Inflammatory macrophage (primary cell): ENCODE measurements around the gene CELSR1.

Source experiments
- DNase-seq, 2 donors: peaks; one replicate each; pipeline ENCODE4 v3.0.0-alpha.2; 2020 to 2022

CELSR1 gene

DNA sequence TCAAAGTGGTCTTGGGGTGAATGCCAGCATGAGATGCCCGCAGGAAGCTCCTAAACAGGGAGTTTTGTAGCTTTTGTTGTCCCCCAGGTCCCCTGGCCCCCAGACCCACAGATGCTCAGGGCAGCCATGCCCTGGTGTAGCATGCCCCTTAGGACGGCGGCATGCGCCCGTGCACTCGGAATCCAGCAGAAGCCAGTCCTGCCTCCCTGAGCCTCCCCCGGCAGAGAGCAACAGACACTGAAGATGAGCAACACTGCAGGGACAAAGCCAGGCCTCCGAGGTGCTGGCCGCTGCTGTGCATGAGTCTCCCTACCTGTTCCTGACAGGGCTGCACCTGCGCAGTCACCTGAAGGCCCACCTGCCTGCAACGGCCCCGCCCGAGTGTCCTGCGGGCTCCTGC, 142.8 kb downstream of the CELSR1 start:
- no peak for DNase-seq

DNA sequence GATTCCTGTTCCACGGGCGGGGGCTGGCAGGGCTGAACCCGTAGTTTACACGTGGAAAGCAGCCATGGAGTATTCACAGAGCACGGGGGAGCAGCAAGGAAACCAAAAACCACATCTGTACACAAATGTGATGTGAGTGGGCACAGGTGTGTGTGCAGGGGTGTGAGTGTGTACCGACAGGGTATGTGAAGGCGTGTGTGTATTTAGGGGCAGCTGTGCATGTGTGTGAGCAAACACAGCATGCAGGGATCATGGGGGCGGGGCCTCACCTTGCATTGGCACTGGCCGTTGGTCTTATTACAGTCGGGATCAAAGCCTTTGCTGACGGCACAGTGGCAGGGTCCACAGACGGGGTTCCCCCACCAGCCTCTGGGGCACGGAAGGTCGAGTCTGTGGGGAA, 143.5 kb downstream of the CELSR1 start:
- no peak for DNase-seq

DNA sequence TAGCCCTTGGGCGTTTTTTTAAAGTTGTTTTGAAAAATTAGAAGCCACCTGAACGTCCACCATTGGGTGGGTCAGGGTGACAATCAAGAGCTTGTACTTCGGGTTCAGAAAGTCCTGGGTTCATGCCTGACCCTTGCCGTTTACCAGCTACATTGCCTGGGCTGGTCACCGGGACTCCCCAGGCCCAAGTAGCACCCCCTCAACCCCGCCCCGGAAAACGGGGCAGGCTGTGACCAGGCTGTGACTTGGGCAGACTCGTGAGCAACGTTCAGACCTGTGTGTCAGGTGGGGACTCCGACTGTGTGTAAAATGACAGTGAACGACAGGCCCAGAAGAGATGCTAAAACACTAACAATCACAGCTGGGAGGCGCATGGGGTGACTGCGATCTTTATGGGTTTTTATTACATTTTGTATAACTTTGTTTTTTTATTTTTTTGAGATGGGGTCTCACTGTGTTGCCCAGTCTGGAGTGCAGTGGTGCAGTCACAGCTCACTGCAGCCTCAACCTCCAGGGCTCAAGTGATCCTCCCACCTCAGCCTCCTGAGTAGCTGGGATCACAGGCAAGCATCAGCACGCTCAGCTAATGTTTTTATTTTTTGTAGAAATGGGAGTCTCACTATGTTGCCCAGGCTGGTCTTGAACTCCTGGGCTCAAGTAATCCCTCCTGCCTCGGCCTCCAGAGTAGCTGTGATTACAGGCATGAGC, 145.1 kb downstream of the CELSR1 start:
- DNase-seq: no peak

DNA sequence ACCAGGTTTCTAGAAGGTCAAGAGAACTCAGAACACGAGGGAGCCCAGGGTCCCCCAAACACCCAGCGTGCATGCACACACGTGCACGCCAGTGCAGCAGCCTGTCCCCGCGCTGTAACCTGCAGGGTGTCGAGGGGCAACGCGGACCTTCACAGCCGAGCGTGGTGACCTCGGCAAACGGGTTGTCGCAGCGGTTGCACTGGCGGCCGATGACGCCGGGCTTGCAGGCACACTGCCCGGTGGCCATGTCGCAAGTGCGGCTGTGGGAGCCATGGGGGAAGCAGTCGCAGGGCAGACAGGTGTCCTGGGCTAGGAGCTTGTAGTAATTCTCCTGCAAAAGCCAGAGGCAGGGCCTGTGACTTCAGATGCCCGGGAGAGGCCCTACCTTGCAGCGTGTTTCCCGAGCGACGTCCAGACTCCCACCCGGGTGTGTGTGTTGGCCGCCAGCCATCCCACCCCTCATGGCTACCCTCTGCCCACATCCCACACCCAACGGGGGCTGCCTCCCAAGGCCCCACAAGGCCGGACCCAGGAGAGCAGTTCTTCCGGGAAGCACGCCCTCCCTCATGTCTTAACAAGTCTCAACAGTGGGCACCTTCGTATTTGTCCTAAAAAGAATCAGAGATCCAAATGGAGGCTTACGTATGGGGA, 145.8 kb downstream of the CELSR1 start:
- DNase-seq: no peak

DNA sequence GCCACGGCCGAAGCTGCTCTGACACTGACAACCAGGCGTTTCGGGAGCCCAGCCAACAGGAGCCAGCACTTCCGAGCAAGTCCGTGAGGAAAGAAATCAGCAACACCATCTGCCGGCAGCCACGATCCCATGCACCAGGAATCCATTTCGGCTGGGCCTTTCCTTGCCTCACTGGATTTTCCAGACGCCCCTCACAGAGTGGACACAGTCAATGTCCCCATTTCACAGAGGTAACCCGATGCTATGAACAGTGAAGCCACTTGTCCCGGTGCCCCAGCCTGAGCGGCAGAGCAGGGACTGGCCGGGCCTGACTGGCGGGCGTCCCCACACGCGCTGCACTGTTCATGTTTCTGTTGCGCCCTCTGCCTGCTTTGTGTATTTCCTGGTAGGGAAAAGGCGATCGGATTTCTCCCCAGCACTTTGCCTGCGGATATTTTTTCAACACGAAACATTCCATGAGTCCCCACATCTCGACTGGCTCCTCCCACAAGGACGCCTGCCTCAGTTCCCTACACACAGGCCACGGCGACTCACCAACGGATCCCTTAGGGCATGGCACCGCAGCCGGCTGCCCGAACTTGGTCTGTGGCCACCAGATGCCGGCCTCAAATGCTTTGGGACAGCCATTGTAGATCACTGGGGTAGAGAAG, 146.6 kb downstream of the CELSR1 start:
- DNase-seq: no peak

DNA sequence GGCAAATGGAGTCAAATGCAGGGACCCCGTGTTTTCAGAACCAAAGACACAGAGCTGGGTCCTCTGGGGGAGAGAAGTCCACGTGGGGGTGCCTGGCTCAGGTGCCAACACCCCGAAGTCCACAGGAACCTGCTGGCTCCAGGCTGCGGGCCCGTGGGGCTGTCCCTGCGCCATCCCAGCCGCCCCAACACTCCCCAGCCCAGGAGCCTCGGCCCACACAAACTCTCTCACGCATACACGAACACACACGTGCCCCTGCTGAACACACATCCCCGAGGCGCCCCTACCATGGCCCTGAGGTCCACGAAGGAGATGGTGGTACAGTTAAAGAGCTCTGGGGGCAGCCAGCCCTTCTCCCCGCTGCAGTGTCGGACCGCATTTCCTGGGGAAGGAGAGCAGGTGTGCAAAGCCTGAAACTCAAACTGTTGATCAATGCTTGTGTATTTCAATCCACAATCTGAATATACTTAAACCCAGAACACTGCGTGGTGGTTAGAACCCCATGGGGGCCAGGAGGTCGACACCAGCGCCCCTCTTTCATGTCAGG, 147.2 kb downstream of the CELSR1 start:
- no peak for DNase-seq

DNA sequence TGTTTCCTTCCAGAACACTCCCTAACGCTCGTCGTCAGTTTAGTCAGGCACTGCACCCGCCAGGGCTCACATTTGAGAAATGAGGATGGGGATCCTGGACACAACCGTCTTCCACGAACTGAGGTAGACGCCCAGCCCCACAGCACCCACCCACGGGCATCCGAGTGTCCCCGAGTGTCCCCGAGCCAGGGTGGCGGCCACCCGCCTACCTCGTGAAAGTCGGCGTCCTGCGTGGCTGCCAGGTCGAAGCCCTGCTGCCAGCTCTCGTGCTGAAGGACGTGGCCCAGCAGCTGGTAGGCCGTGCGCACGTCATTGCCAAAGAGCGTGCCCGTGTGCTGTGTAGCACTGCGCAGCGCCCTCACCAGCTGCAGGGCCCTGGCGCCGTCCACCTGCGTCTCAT, 148.3 kb downstream of the CELSR1 start:
- no peak for DNase-seq

DNA sequence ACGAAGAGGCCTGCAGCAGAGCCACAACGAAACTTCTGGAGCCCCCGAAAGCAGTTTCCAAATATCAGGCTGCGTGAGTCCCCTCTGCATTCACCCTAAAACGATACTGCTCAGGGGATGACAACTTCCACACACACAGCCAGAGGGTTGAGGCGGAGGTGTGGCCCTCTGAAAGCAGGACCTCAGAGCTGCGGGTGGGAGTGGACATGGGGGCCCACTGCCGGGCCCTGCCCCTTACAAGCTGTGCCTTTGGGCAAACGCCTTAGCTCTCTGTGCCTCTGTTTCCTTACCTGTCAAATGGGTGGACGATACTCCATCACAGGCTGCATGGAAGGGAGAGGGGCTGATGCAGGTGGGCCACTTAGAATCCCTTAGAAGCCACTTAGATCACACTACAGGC, 148.8 kb downstream of the CELSR1 start:
- no peak for DNase-seq

DNA sequence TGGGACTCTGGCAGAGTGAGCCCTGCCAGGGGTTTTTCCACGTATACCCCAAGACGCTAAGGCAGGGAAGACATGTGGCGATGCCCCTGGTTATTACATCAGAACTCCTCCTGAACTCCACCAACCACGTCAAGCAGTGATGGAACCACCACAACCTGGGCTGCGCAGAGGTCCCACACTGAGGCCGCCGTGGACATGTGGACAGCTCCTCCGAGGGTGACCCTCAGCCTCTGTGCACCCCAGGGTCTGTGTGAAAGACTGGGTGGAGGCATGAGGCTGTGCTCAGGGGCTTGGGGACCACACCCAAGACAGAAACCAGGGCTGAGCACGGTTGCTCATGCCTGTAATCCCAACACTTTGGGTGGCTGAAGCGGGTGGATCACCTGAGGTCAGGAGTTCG, 149.7 kb downstream of the CELSR1 start:
- DNase-seq: no peak

DNA sequence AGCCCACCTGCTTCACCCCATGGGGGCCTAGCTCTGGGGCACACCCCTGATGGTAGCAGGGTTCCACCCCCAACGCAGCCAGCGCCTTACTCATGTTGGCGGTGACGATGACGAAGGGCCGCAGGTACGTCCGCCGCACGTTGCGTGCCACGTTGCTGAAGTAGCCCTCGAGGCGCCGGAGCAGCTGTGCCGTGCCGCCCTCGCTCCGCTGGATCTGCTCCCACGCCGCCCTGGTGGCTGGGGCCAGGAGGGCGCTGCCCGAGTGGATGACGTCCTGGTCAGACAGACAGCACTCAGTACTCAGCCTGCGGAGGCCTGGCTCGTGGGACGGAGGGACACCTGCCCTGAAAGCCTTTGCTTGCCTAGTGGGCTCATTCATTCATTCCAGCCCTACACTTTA, 151.1 kb downstream of the CELSR1 start:
- DNase-seq: no peak

DNA sequence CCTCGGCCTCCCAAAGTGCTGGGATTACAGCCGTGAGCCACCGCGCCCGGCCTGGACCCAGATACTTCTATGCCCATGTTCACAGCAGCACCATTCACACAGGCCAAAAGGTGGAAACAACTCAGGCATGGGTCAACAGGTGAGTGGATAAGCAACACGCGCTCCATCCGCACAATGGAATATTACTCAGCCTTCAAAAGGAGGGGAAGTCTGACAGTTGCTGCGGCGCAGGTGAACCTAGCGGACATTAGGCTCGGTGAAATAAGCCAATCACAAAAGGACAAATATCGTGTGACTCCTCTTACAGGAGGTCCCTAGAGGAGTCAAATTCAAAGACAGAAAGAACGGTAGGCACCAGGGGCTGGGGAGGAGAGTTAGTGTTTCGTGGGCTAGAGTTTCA, 154.9 kb downstream of the CELSR1 start:
- no peak for DNase-seq

DNA sequence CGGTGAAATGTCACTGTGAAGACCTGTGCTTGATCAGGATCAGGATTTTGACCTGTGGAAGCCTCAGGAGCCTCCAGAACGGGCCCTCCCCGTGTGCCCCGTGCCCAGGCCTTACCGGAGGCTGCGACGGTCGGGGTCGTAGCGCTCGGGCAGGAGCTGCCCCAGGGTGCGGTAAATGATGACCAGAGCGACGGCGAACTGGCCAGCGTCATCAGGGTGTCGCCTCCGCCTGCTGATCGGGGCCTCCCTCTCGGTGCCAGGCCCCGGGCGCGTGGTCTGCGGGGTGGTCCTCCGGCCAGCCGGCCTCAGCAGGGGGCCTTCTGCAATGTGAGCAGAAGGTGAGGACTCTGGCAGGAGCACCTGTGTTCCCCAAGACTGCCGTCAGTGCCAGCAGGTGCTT, 155.7 kb downstream of the CELSR1 start:
- no peak for DNase-seq

DNA sequence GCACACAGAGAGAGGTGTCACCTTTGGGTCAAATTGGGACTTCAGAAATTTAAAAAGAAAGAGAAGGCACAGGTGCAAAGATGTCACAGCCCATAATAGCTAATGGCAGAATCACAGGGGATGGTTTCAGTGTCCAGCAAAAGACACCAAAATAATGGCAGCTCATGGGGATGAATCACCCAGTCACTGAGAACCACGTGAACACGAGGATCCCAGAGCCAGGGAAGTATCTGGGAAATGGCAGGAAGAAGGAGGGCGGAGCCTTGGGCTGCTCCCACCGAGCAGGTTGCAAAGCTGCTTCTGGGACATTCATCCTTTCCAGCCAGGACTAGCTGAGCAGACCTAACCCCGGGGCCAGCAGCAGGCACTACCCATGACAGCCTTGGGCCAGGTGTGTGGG, 156.3 kb downstream of the CELSR1 start:
- no peak for DNase-seq

DNA sequence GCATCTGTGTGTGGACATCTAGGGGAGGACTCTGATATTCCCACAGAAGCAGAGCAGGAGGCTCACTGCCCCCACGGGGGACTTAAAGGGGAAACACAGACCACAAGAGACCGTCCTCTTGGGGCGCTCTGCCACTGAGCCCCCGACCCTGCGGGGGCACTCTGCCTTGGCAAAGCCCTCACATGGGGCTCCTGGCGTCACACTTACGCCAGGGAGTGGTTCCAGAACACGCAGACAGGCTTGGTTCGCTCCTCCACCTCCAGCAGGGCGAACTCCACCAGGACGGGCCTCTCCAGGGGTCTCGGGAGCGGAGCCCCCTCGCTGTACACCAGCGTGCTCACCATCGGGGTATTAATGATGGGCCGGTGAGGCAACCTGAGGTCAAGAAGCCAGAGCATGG, 156.8 kb downstream of the CELSR1 start:
- DNase-seq: no peak

DNA sequence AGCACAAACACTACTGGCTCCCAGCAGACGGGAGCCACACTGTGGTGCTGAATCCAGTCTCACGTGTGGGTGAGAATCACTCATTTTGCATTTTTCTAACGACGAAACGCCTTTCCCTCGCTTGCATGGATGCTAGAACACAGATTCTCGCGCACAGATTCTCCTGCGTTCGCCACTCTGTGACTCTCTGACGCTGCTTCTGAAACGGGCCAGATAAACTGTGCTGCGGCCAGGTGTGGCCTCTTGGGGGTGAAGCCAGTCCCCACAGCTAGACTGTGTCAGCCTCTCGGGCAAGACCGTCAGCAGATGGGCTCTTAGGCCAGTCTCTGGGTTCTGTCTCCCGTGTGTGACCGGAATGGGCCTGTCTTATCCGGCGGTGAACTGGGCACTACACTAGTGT, 157.4 kb downstream of the CELSR1 start:
- no peak for DNase-seq

DNA sequence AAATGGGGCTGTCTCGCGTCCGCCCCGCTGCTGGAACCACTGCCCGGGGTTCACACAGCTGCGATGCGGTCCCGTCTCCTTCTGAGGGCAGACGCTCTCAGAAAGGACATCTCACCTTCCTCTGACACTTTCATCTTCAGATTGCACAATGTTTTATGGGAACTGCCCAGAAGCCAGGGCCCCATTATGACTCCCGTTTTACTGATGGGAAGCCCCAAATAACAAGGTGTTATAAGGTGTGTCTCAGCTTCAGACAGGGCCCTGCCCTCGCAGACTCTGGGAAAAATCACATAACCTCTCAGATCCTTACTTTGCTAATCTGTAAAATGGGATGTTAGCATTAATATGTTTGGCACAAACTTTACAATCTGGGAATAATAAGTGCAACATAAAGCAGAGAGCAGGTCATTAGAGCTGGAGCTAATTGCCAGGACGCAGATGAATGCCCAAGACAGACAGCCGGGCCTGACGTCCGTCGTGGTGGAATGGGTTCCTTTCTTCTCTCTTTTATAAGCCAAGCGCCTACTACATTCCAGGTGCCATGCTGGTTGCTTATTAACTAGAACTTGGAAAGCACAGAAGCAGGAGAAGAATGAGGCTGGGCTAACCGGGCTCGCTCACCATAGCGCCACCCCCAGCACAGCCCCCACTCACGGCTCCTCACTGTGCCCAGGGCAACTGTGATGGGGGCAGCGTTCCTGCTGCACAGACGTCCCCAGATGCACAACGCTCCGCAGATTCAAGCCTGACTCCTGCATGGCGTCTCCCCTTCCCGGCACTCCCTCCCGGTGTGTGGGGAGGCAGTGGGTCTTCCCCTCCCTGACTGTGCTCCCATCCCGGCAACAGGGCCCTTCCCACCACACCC, 158.1 kb downstream of the CELSR1 start:
- no peak for DNase-seq

DNA sequence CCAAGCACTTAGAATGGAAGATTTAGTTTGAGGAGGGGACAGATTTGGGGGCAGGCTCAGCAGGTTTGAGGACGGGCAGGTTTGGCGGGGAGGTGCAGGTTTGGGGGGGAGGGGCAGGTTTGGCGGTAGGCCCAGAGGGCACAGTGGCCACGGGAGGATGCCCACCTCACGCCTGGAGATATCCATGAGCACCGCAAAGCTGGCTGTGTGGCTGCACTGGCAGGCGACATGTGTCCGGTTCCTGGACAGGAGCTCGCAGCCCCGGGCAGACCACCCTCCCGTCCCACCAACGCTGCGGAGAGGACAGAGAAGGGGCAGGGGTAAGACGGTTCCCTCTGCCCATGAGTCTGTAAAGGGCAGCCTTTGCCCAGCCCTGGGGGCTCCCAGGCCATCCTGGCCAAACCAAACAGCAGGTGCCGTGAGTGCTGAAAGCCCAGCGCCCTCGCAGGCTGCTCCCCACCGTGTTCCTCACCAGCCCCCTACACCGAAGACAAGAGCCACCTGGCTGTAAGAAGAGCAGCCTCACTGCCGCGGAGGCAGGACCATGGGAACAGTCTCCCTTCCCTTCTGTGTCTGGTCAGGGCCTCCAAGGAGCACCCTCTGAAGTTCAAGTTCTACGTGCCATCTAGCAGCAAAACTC, 158.9 kb downstream of the CELSR1 start:
- no peak for DNase-seq

DNA sequence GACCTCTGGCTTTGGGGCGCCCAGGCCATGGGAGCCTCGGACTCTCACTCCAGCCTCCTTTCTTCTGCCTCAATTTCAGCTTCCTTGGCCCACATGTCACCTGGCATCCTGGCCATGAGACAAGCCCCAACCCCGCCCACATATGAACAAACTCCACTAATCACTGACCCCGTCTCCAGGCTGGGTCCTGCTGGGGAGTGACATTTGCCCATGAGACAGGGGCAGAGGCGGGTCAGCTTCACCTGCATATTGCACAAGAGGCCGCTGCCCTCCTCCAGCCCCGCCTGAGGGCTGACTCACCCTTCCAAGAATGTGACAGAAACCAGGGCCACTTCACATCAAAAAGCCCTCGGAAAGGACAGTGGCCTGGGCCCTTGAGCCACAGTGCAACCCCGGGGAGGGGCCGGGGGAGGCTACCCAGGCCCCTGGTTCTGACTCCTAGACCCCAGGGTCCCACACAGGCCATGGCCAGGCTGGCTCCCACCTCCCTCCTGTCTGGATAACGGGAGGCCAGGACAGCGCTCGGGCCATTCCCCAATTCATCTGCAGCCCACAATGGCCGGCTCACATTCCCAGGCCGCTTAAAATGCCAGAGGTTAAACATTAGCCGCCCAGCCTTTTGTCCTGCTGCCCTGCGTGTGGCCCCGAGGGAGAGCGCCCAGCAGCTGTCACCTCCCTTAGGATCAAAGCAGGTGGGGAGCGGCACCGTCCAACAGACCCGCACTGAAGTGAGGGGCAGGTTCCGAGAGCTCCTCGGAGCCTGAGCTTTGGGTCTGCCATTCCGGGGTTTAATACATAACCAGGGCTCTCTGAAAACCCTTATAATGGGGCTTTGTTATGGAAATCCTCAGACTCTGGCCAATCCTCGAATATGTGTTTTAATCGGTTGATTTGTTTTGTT, 159.6 kb downstream of the CELSR1 start:
- peak in 1 of 2 donors; percentile 13 for DNase-seq

DNA sequence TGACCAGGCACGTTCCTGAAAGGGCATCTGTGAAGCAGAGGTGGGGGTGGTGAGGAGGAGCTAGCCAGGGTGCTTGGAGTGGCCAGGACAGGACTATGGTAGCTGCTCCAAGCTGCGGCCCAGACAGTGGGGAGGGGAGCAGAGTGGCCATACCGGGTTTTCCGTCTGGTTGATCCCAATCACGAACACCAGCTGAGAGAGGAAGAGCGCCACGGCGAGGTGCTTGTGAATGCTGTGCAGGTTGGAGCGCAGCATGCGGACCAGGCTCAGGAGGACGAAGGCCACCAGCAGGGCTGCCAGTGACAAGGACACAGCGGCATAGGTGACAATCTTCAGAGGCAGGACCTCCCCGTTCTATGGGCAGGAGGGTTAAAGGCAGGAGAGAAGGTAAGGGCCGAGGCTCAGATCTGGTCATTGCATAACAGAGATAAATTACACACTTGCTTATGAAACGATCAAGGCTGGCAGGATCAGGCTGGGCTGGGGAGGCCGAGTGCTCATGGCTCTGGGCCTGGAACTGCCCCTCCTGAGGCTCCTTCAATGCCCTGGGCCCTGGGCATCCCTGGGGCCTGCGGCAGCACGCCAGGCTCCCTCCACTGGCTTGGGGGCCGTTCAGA, 160.4 kb downstream of the CELSR1 start:
- no peak for DNase-seq

DNA sequence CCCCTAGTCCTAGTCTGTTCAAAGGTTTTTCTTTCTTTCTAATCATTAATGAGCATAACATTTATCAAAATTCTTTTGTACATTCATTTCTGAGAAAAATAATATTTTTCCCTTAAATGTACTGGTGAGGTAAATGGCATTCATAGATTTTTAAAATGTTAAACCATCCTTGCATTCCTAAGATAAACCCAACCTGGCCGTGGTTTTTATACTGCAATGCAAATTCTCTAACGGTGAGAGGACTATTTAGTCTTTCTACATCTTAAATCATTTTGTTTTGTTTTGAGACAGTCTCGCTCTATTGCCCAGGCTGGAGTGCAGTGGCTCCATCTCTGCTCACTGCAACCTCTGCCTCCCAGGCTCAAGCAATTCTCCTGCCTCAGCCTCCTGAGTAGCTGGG, 161.3 kb downstream of the CELSR1 start:
- no peak for DNase-seq
